Ramos (cell line): ENCODE results near the gene VWA8.
"Not testable (repeated sequence)": the region's sequence is repeated elsewhere in the genome, so short reads cannot be mapped to it uniquely, and the experiment has no call there.

Source experiments
- in situ Hi-C: fragments of 300-500 bp; cut with MboI; formaldehyde crosslinking; loops from one replicate; pipeline ENCODE4 v1.14.3; 2022; ENCODE audit warnings: low sequenced_read_pairs; ENCODE audit not compliant: unreplicated experiment

Gene VWA8

GRCh38 chr13:41969072-41969471 is 8.2 kb upstream of the VWA8 start:
- in situ Hi-C loops, result no loop called here

GRCh38 chr13:41966671-41967070 is 5.8 kb upstream of the VWA8 start:
- in situ Hi-C loops, result no loop called here

- in situ Hi-C loops, result no loop called here
Measured at GRCh38 chr13:41962994-41963393, 2.1 kb upstream of the VWA8 start.

GRCh38 chr13:41961466-41961760 is 504 bp upstream of the VWA8 start:
- in situ Hi-C loops, result no loop called here

- in situ Hi-C loops, result no loop called here
Measured at GRCh38 chr13:41960211-41960636, 685 bp downstream of the VWA8 start.

- in situ Hi-C loops, result no loop called here
Measured at GRCh38 chr13:41956272-41956671, 4.6 kb downstream of the VWA8 start.

- in situ Hi-C loops, result no loop called here
Measured at GRCh38 chr13:41955605-41956004, 5.3 kb downstream of the VWA8 start.

- in situ Hi-C loops, result no loop called here
Measured at GRCh38 chr13:41954226-41954625, 6.7 kb downstream of the VWA8 start.

GRCh38 chr13:41952749-41953148 is 8.2 kb downstream of the VWA8 start:
- in situ Hi-C loops, result no loop called here

GRCh38 chr13:41949104-41949503 is 11.8 kb downstream of the VWA8 start:
- in situ Hi-C loops, result not testable (repeated sequence)

GRCh38 chr13:41945926-41946325 is 15.0 kb downstream of the VWA8 start:
- in situ Hi-C loops, result no loop called here

- in situ Hi-C loops, result no loop called here
Measured at GRCh38 chr13:41944635-41945397, 16.1 kb downstream of the VWA8 start.

- in situ Hi-C loops, result no loop called here
Measured at GRCh38 chr13:41944229-41944628, 16.7 kb downstream of the VWA8 start.

- in situ Hi-C loops, result no loop called here
Measured at GRCh38 chr13:41942462-41943094, 18.3 kb downstream of the VWA8 start.

- in situ Hi-C loops, result no loop called here
Measured at GRCh38 chr13:41941174-41941573, 19.7 kb downstream of the VWA8 start.

GRCh38 chr13:41939398-41939797 is 21.5 kb downstream of the VWA8 start:
- in situ Hi-C loops, result no loop called here

GRCh38 chr13:41938918-41939317 is 22.0 kb downstream of the VWA8 start:
- in situ Hi-C loops, result no loop called here

- in situ Hi-C loops, result no loop called here
Measured at GRCh38 chr13:41937388-41937787, 23.5 kb downstream of the VWA8 start.

- in situ Hi-C loops, result no loop called here
Measured at GRCh38 chr13:41935501-41935900, 25.4 kb downstream of the VWA8 start.

- in situ Hi-C loops, result no loop called here
Measured at GRCh38 chr13:41934994-41935393, 25.9 kb downstream of the VWA8 start.

- in situ Hi-C loops, result no loop called here
Measured at GRCh38 chr13:41934120-41934519, 26.8 kb downstream of the VWA8 start.

GRCh38 chr13:41931337-41931736 is 29.6 kb downstream of the VWA8 start:
- in situ Hi-C loops, result no loop called here
